A549 (cell line): ENCODE measurements around the gene ZNF48.

Source experiments
- CHD2 ChIP-seq: fragments of 150-350 bp; IDR thresholded peaks from 2 replicates; pipeline ENCODE4 v1.6.1; 2014; ENCODE audit warnings: low read length; ENCODE audit not compliant: partially characterized antibody
- E2F6 ChIP-seq: IDR thresholded peaks from 2 replicates; pipeline ENCODE4 v1.6.1; 2012; ENCODE audit warnings: low read depth, borderline replicate concordance
- HDAC2 ChIP-seq: fragments of 200-600 bp; sonication (generic); IDR thresholded peaks from 2 replicates; pipeline ENCODE4 v1.6.1; 2016
- POLR2A ChIP-seq: IDR thresholded peaks from 2 replicates; pipeline ENCODE4 v1.6.1; 2012; ENCODE audit warnings: mild to moderate bottlenecking, low read length
- REST ChIP-seq: fragments of 200-600 bp; sonication (generic); IDR thresholded peaks from 2 replicates; pipeline ENCODE4 v1.6.1; 2016; ENCODE audit warnings: antibody characterized with exemption, mild to moderate bottlenecking, moderate library complexity
- RFX5 ChIP-seq: fragments of 450-650 bp; IDR thresholded peaks from 2 replicates; pipeline ENCODE4 v1.7.1; 2014; ENCODE audit warnings: antibody characterized with exemption, mild to moderate bottlenecking, moderate library complexity
- USF2 ChIP-seq: fragments of 450-650 bp; IDR thresholded peaks from 2 replicates; pipeline ENCODE4 v1.6.1; 2014; ENCODE audit warnings: antibody characterized with exemption
- TF ChIP-seq, protein P1 (sequence below): fragments of >200 bp; sonication (Bioruptor Twin); formaldehyde crosslinking; IDR thresholded peaks from 3 replicates; pipeline ENCODE4 v1.5.1; 2016
- TF ChIP-seq, protein P2 (sequence below): IDR thresholded peaks from 2 replicates; pipeline ENCODE4 v1.6.1; 2012

DNA sequence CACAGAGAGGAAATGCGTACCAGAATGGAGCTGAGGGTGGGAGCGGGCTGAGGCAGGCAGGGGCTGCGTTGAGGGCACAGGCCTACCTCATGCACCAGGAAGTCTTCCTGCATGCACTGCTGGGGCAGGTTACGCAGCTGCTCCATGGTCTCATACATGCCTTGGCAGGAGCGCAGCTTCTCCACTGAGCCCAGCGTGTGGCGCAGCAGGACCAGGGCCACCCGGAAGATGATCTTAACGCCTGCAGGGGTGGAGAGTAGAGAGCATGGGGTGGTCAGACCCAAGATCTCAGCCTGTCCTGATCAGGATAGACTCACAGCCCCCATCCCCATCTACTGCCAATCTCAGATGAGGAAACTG lies 36.7 kb upstream of the ZNF48 start:
- TF ChIP-seq, protein P1, sequence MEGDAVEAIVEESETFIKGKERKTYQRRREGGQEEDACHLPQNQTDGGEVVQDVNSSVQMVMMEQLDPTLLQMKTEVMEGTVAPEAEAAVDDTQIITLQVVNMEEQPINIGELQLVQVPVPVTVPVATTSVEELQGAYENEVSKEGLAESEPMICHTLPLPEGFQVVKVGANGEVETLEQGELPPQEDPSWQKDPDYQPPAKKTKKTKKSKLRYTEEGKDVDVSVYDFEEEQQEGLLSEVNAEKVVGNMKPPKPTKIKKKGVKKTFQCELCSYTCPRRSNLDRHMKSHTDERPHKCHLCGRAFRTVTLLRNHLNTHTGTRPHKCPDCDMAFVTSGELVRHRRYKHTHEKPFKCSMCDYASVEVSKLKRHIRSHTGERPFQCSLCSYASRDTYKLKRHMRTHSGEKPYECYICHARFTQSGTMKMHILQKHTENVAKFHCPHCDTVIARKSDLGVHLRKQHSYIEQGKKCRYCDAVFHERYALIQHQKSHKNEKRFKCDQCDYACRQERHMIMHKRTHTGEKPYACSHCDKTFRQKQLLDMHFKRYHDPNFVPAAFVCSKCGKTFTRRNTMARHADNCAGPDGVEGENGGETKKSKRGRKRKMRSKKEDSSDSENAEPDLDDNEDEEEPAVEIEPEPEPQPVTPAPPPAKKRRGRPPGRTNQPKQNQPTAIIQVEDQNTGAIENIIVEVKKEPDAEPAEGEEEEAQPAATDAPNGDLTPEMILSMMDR: no peak
- TF ChIP-seq REST (no peak), USF2 (no peak), POLR2A (no peak), HDAC2 (no peak), RFX5 (no peak), CHD2 (no peak), E2F6 (no peak)
- TF ChIP-seq, protein P2, sequence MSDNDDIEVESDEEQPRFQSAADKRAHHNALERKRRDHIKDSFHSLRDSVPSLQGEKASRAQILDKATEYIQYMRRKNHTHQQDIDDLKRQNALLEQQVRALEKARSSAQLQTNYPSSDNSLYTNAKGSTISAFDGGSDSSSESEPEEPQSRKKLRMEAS: no peak
